22Rv1 (cell line): ENCODE data around the gene PARP12.

ENCODE experiments used
- CTCF ChIP-seq: fragments of 450-650 bp; IDR thresholded peaks from 2 replicates; pipeline ENCODE4 v1.5.1; 2017; ENCODE audit warnings: mild to moderate bottlenecking
- ZFX ChIP-seq: fragments of 450-650 bp; IDR thresholded peaks from 2 replicates; pipeline ENCODE4 v1.6.1; 2017; ENCODE audit warnings: antibody characterized with exemption, borderline replicate concordance

GRCh38 chr7:140022582-140023211 lies 40.1 kb downstream of the PARP12 start:
- TF ChIP-seq CTCF (no peak), ZFX (no peak)
